ENCODE results near the gene IMMT. TPM values are rescaled to one million over a fixed set of nuclear protein-coding genes. Genes with fewer than 3 reads are reported as not detected.

IMMT gene
- total and polyA plus RNA-seq, 2 of the 8 experiments (the other 6 are each of a cell fraction or from before 2014, with no cell fraction given): 37.7 to 103 TPM

DNA sequence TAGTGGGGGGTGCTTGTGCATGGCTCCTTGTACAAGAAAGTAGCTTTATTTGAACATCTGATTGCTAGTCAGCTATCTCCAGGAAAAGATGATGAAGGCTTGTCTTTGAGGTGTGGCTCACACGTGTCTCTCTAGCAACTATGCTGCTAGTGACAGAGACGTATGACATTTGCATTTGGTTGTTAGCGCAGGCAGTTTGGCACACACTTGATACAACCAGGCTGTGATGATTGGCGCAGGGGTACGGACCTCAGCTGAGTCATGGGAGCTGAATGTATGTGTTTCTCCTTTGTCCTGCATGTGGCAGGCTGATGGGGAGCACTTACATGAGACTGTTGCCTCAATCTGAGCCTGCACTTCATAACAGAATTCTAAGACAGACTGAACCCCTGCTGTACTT is 59.6 kb downstream of the IMMT start (continued):
- TF ChIP-seq, protein P1, sequence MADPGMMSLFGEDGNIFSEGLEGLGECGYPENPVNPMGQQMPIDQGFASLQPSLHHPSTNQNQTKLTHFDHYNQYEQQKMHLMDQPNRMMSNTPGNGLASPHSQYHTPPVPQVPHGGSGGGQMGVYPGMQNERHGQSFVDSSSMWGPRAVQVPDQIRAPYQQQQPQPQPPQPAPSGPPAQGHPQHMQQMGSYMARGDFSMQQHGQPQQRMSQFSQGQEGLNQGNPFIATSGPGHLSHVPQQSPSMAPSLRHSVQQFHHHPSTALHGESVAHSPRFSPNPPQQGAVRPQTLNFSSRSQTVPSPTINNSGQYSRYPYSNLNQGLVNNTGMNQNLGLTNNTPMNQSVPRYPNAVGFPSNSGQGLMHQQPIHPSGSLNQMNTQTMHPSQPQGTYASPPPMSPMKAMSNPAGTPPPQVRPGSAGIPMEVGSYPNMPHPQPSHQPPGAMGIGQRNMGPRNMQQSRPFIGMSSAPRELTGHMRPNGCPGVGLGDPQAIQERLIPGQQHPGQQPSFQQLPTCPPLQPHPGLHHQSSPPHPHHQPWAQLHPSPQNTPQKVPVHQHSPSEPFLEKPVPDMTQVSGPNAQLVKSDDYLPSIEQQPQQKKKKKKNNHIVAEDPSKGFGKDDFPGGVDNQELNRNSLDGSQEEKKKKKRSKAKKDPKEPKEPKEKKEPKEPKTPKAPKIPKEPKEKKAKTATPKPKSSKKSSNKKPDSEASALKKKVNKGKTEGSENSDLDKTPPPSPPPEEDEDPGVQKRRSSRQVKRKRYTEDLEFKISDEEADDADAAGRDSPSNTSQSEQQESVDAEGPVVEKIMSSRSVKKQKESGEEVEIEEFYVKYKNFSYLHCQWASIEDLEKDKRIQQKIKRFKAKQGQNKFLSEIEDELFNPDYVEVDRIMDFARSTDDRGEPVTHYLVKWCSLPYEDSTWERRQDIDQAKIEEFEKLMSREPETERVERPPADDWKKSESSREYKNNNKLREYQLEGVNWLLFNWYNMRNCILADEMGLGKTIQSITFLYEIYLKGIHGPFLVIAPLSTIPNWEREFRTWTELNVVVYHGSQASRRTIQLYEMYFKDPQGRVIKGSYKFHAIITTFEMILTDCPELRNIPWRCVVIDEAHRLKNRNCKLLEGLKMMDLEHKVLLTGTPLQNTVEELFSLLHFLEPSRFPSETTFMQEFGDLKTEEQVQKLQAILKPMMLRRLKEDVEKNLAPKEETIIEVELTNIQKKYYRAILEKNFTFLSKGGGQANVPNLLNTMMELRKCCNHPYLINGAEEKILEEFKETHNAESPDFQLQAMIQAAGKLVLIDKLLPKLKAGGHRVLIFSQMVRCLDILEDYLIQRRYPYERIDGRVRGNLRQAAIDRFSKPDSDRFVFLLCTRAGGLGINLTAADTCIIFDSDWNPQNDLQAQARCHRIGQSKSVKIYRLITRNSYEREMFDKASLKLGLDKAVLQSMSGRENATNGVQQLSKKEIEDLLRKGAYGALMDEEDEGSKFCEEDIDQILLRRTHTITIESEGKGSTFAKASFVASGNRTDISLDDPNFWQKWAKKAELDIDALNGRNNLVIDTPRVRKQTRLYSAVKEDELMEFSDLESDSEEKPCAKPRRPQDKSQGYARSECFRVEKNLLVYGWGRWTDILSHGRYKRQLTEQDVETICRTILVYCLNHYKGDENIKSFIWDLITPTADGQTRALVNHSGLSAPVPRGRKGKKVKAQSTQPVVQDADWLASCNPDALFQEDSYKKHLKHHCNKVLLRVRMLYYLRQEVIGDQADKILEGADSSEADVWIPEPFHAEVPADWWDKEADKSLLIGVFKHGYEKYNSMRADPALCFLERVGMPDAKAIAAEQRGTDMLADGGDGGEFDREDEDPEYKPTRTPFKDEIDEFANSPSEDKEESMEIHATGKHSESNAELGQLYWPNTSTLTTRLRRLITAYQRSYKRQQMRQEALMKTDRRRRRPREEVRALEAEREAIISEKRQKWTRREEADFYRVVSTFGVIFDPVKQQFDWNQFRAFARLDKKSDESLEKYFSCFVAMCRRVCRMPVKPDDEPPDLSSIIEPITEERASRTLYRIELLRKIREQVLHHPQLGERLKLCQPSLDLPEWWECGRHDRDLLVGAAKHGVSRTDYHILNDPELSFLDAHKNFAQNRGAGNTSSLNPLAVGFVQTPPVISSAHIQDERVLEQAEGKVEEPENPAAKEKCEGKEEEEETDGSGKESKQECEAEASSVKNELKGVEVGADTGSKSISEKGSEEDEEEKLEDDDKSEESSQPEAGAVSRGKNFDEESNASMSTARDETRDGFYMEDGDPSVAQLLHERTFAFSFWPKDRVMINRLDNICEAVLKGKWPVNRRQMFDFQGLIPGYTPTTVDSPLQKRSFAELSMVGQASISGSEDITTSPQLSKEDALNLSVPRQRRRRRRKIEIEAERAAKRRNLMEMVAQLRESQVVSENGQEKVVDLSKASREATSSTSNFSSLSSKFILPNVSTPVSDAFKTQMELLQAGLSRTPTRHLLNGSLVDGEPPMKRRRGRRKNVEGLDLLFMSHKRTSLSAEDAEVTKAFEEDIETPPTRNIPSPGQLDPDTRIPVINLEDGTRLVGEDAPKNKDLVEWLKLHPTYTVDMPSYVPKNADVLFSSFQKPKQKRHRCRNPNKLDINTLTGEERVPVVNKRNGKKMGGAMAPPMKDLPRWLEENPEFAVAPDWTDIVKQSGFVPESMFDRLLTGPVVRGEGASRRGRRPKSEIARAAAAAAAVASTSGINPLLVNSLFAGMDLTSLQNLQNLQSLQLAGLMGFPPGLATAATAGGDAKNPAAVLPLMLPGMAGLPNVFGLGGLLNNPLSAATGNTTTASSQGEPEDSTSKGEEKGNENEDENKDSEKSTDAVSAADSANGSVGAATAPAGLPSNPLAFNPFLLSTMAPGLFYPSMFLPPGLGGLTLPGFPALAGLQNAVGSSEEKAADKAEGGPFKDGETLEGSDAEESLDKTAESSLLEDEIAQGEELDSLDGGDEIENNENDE (IDR thresholded peaks at IDR 0.05; ENCODE audit: insufficient replicate concordance, low read length): no peak

Measured in H1 (cell line).